Measurements from ENCODE around the gene RPS6KC1.
A peak's percentile ranks its signal among the peaks of the same experiment; 100 is the strongest.

DNA sequence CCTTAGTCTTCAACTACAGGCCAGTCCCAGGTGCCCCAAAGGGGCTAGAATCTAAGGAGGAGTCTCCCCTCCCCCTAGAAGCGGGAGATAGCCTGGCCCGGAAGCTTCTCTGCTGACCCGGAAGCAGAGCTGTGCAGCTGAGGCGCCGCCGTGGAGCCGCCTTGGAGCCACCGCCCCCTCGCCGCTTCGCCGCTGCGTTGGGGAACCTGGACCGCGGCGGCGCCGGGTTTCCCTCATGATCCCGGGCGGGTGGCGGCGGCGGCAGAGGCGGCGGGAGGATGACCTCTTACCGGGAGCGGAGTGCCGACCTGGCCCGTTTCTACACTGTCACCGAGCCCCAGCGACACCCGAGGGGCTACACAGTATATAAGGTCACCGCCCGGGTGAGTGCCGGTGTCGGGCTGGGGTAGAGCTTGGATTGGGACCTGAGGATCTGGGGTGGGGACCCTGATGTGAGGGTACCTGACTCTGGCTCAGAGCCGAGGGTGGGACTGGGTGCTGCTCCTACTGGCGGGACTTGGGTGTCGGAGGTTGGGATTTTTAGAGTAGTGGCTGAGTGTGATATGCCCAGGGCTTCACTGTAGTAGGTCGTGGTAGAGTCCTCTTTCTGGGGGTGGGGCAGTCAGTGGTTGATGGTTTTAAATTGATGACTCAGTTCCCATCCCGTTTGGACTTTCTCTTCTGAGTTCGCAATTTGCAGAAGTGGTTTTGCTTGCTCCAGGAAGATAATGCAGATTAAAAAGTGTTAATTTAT lies at the start of gene RPS6KC1:
- peak; percentile 30 to 48 for TF ChIP-seq POLR2A (IDR thresholded peaks at IDR 0.05)
- TF ChIP-seq, protein P1, sequence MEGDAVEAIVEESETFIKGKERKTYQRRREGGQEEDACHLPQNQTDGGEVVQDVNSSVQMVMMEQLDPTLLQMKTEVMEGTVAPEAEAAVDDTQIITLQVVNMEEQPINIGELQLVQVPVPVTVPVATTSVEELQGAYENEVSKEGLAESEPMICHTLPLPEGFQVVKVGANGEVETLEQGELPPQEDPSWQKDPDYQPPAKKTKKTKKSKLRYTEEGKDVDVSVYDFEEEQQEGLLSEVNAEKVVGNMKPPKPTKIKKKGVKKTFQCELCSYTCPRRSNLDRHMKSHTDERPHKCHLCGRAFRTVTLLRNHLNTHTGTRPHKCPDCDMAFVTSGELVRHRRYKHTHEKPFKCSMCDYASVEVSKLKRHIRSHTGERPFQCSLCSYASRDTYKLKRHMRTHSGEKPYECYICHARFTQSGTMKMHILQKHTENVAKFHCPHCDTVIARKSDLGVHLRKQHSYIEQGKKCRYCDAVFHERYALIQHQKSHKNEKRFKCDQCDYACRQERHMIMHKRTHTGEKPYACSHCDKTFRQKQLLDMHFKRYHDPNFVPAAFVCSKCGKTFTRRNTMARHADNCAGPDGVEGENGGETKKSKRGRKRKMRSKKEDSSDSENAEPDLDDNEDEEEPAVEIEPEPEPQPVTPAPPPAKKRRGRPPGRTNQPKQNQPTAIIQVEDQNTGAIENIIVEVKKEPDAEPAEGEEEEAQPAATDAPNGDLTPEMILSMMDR (IDR thresholded peaks at IDR 0.05), result peak in 2 of 6 experiments; percentile 20 to 23

All from Peyer's patch (tissue), 4 donors.